Osteoblast (primary cell): ENCODE measurements around the gene ADORA1. TPM values are rescaled to one million over a fixed set of nuclear protein-coding genes. Genes with fewer than 3 reads are reported as not detected.

Source experiments
- DNase-seq: peaks from one replicate; pipeline ENCODE4 v3.0.0; 2011; ENCODE audit warnings: low spot score, mixed read lengths; ENCODE audit not compliant: insufficient read length; ENCODE audit errors: missing footprints
- H2AFZ ChIP-seq: 2 replicates; pipeline ENCODE4 v1.6.0; 2011; ENCODE audit warnings: mild to moderate bottlenecking, low read length
- H3K27ac ChIP-seq: 2 replicates; pipeline ENCODE4 v1.5.1; 2011; ENCODE audit warnings: mild to moderate bottlenecking, low read depth, low read length, moderate library complexity
- H3K27me3 ChIP-seq: 2 replicates; pipeline ENCODE4 v1.6.0; 2012; ENCODE audit warnings: mild to moderate bottlenecking, control low read depth, inconsistent platforms, low read length, moderate library complexity; ENCODE audit not compliant: insufficient read depth
- H3K36me3 ChIP-seq: 2 replicates; pipeline ENCODE4 v1.5.1; 2011; ENCODE audit warnings: mild to moderate bottlenecking, low read length, control low read depth, moderate library complexity; ENCODE audit not compliant: insufficient read depth
- H3K4me1 ChIP-seq: 2 replicates; pipeline ENCODE4 v1.5.1; 2011; ENCODE audit warnings: mild to moderate bottlenecking, low read length, control low read depth, moderate library complexity; ENCODE audit not compliant: insufficient read depth
- H3K4me2 ChIP-seq: 2 replicates; pipeline ENCODE4 v1.6.0; 2011; ENCODE audit warnings: mild to moderate bottlenecking, low read length; ENCODE audit not compliant: insufficient read depth
- H3K4me3 ChIP-seq: fragments of 200-600 bp; sonication (generic); 3 replicates; pipeline ENCODE4 v1.5.1; 2012; ENCODE audit warnings: mild to moderate bottlenecking, low read length, inconsistent platforms; ENCODE audit not compliant: insufficient read depth
- H3K79me2 ChIP-seq: 2 replicates; pipeline ENCODE4 v1.6.0; 2012; ENCODE audit warnings: mild to moderate bottlenecking, low read length, control low read depth, inconsistent platforms; ENCODE audit not compliant: insufficient read depth
- H3K9me3 ChIP-seq: 2 replicates; pipeline ENCODE4 v1.5.1; 2011; ENCODE audit warnings: low read depth, low read length, control low read depth
- H4K20me1 ChIP-seq: 2 replicates; pipeline ENCODE4 v1.6.0; 2012; ENCODE audit warnings: mild to moderate bottlenecking, low read length, control low read depth; ENCODE audit not compliant: insufficient read depth
- CTCF ChIP-seq: IDR thresholded peaks from 2 replicates; pipeline ENCODE4 v1.5.1; 2011; ENCODE audit warnings: mild to moderate bottlenecking, low read depth, low read length, moderate library complexity; ENCODE audit errors: extremely low read depth
- total RNA-seq: library from RNA; depleted of rRNA; stranded (reverse); fragments of >200 nt; gene quantifications from 2 replicates; pipeline ENCODE4 v1.2.3, GENCODE V29; 2012

The ADORA1 gene
- total RNA-seq, 1 donor: 4.0 TPM

GRCh38 chr1:203185061-203185461 lies 57.5 kb downstream of the ADORA1 start:
- Histone ChIP-seq H3K4me1 (peaks cover 17% of the 10 kb centered on the region), H3K4me3 (no peak overlapping the region), H3K79me2 (no peaks in the 10 kb centered on the region), H3K27ac (no peak overlapping the region), H3K4me2 (no peak overlapping the region), H3K9me3 (no peaks in the 10 kb centered on the region), H3K36me3 (no peaks in the 10 kb centered on the region), H2AFZ (no peak overlapping the region), H4K20me1 (no peaks in the 10 kb centered on the region), H3K27me3 (no peaks in the 10 kb centered on the region)
- no peak for TF ChIP-seq CTCF
- DNase-seq: peak; percentile 13

GRCh38 chr1:203185585-203185984 lies 58.1 kb downstream of the ADORA1 start:
- no peak overlapping the region for H2AFZ ChIP-seq
- H3K4me1 ChIP-seq: peaks cover 22% of the 10 kb centered on the region
- H3K4me3 ChIP-seq: no peak overlapping the region
- H3K27me3 ChIP-seq: no peaks in the 10 kb centered on the region
- H4K20me1 ChIP-seq: no peaks in the 10 kb centered on the region
- H3K36me3 ChIP-seq: no peaks in the 10 kb centered on the region
- no peaks in the 10 kb centered on the region for H3K79me2 ChIP-seq
- H3K27ac ChIP-seq: no peak overlapping the region
- no peak overlapping the region for H3K4me2 ChIP-seq
- DNase-seq: peak; percentile 62
- no peak for TF ChIP-seq CTCF
- H3K9me3 ChIP-seq: no peaks in the 10 kb centered on the region

- no peak for DNase-seq
- Histone ChIP-seq H4K20me1 (no peaks in the 10 kb centered on the region), H3K27ac (no peak overlapping the region), H2AFZ (no peak overlapping the region), H3K9me3 (no peaks in the 10 kb centered on the region), H3K4me3 (no peak overlapping the region), H3K27me3 (no peaks in the 10 kb centered on the region), H3K4me1 (peaks cover 26% of the 10 kb centered on the region), H3K4me2 (no peak overlapping the region), H3K79me2 (no peaks in the 10 kb centered on the region), H3K36me3 (no peaks in the 10 kb centered on the region)
- TF ChIP-seq CTCF: no peak
Observed at GRCh38 chr1:203186091-203186445, 58.5 kb downstream of the ADORA1 start.

- DNase-seq: peak; percentile 46
- Histone ChIP-seq H3K36me3 (no peaks in the 10 kb centered on the region), H3K79me2 (no peaks in the 10 kb centered on the region), H3K4me3 (no peak within 1 kb of the TSS), H4K20me1 (no peaks in the 10 kb centered on the region), H3K4me1 (peaks cover 26% of the 10 kb centered on the region), H2AFZ (peak within 1 kb of the TSS; percentile 75), H3K4me2 (no peak within 1 kb of the TSS), H3K27me3 (no peaks in the 10 kb centered on the region), H3K9me3 (no peaks in the 10 kb centered on the region), H3K27ac (no peak within 1 kb of the TSS)
- no peak for TF ChIP-seq CTCF
Observed at GRCh38 chr1:203186446-203187303, 59.1 kb downstream of the ADORA1 start, which contains the start of gene CHI3L1. TSS of gene CHI3L1 (minus strand) at chr1:203186704. CDS start at chr1:203186623, 81 bp downstream.
